ENCODE measurements around the gene PIEZO2. TPM values are rescaled to one million over a fixed set of nuclear protein-coding genes. Genes with fewer than 3 reads are reported as not detected.

Gene PIEZO2
- total RNA-seq, 1 experiment from 2014 or later, result 0.57 TPM

DNA sequence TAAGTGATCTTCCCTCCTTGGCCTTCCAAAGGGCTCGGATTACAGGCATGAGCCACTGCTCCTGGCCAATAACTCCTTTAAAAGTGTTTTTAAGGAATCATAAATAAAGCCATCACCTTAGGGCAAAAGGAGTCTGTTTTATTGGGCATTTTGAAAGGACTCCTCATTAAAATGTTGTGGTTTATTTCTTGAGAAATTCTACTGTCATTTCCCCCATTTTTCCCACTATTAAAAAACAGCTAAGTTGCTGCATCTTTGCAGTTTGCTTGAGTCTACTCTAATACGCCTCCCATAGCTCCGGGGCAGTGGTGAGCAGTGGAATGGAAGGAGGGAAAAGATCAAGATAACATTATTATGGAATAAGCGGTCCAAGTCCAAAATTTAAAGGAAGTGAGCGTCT, 293.2 kb downstream of the PIEZO2 start:
- no peaks in the 10 kb centered on the region for H3K9me3 ChIP-seq (ENCODE audit: control insufficient read depth, insufficient read depth, low read depth, low read length)
- no peak for DNase-seq (ENCODE audit: low read depth, low spot score)
- no TSS peak for BruUV-seq (replicated peaks)
- TF ChIP-seq, protein P1, sequence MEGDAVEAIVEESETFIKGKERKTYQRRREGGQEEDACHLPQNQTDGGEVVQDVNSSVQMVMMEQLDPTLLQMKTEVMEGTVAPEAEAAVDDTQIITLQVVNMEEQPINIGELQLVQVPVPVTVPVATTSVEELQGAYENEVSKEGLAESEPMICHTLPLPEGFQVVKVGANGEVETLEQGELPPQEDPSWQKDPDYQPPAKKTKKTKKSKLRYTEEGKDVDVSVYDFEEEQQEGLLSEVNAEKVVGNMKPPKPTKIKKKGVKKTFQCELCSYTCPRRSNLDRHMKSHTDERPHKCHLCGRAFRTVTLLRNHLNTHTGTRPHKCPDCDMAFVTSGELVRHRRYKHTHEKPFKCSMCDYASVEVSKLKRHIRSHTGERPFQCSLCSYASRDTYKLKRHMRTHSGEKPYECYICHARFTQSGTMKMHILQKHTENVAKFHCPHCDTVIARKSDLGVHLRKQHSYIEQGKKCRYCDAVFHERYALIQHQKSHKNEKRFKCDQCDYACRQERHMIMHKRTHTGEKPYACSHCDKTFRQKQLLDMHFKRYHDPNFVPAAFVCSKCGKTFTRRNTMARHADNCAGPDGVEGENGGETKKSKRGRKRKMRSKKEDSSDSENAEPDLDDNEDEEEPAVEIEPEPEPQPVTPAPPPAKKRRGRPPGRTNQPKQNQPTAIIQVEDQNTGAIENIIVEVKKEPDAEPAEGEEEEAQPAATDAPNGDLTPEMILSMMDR (IDR thresholded peaks at IDR 0.05), result no peak
- TF ChIP-seq TCF7L2 (IDR thresholded peaks at IDR 0.05; ENCODE audit: low read depth, low read length), result no peak
- no peak for TF ChIP-seq POLR2AphosphoS5 (IDR thresholded peaks at IDR 0.05; ENCODE audit: low read depth, low read length)
- TF ChIP-seq SIN3A (IDR thresholded peaks at IDR 0.05; ENCODE audit: borderline replicate concordance, insufficient read depth, low read depth, low read length), result no peak
- TF ChIP-seq, protein P2, sequence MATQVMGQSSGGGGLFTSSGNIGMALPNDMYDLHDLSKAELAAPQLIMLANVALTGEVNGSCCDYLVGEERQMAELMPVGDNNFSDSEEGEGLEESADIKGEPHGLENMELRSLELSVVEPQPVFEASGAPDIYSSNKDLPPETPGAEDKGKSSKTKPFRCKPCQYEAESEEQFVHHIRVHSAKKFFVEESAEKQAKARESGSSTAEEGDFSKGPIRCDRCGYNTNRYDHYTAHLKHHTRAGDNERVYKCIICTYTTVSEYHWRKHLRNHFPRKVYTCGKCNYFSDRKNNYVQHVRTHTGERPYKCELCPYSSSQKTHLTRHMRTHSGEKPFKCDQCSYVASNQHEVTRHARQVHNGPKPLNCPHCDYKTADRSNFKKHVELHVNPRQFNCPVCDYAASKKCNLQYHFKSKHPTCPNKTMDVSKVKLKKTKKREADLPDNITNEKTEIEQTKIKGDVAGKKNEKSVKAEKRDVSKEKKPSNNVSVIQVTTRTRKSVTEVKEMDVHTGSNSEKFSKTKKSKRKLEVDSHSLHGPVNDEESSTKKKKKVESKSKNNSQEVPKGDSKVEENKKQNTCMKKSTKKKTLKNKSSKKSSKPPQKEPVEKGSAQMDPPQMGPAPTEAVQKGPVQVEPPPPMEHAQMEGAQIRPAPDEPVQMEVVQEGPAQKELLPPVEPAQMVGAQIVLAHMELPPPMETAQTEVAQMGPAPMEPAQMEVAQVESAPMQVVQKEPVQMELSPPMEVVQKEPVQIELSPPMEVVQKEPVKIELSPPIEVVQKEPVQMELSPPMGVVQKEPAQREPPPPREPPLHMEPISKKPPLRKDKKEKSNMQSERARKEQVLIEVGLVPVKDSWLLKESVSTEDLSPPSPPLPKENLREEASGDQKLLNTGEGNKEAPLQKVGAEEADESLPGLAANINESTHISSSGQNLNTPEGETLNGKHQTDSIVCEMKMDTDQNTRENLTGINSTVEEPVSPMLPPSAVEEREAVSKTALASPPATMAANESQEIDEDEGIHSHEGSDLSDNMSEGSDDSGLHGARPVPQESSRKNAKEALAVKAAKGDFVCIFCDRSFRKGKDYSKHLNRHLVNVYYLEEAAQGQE (IDR thresholded peaks at IDR 0.05; ENCODE audit: insufficient read depth in 1 of 2, low read depth in 2 of 2, low read length in 1 of 2), result no peak
- H3K27ac ChIP-seq (ENCODE audit: low read length), result no peak overlapping the region
- CTCF ChIA-PET, result no interaction called here
- no peaks in the 10 kb centered on the region; the same call in 1 of the 2 replicates for H3K27me3 ChIP-seq (ENCODE audit: control insufficient read depth, insufficient read depth, low read length)
- no peak for ATAC-seq
- in situ Hi-C loops (cut with HindIII; ENCODE audit: low pct_unique_long_range_greater_than_20kb, low sequenced_read_pairs) (no loop called here), intact Hi-C loops (cut with micrococcal nuclease; ENCODE audit: unreplicated experiment) (no loop called here)
- H3K4me3 ChIP-seq (ENCODE audit: low read depth in 2 of 2, low read length in 2 of 2), result no peak overlapping the region
- POLR2A ChIA-PET, result no interaction called here
- no peaks in the 10 kb centered on the region for H3K4me1 ChIP-seq (ENCODE audit: control insufficient read depth, insufficient read depth, low read length)
- no peaks in the 10 kb centered on the region for H3K36me3 ChIP-seq (ENCODE audit: control insufficient read depth, insufficient read depth, low read length)

- BruUV-seq (replicated peaks), result no TSS peak
- DNase-seq (ENCODE audit: low read depth, low spot score), result no peak
- no peak for ATAC-seq
- Histone ChIP-seq H3K27me3 (ENCODE audit: control insufficient read depth, insufficient read depth, low read length) (no peaks in the 10 kb centered on the region; the same call in 1 of the 2 replicates), H3K4me1 (ENCODE audit: control insufficient read depth, insufficient read depth, low read length) (no peaks in the 10 kb centered on the region), H3K36me3 (ENCODE audit: control insufficient read depth, insufficient read depth, low read length) (no peaks in the 10 kb centered on the region), H3K9me3 (ENCODE audit: control insufficient read depth, insufficient read depth, low read depth, low read length) (no peaks in the 10 kb centered on the region), H3K27ac (ENCODE audit: low read length) (no peak overlapping the region), H3K4me3 (ENCODE audit: low read depth in 2 of 2, low read length in 2 of 2) (no peak overlapping the region)
- intact Hi-C loops (cut with micrococcal nuclease; ENCODE audit: unreplicated experiment), result no loop called here
- TF ChIP-seq, protein P1 (IDR thresholded peaks at IDR 0.05), result no peak
- TF ChIP-seq TCF7L2 (IDR thresholded peaks at IDR 0.05; ENCODE audit: low read depth, low read length) (no peak), POLR2AphosphoS5 (IDR thresholded peaks at IDR 0.05; ENCODE audit: low read depth, low read length) (no peak)
- in situ Hi-C loops (cut with HindIII; ENCODE audit: low pct_unique_long_range_greater_than_20kb, low sequenced_read_pairs), result no loop called here
- ChIA-PET CTCF (interaction anchor here (0.6 to 1.0 kb wide), 2 partner anchors 62 to 700 kb away, joined by 3 to 5 read pairs; no protein-coding TSS in a partner anchor), POLR2A (no interaction called here)
Measured at GRCh38 chr18:10852385-10853303, 296.7 kb downstream of the PIEZO2 start.

All from Panc1 (cell line).